Endodermal cell (in vitro differentiated cells): ENCODE data around the gene HDLBP. TPM values are rescaled to one million over a fixed set of nuclear protein-coding genes. Genes with fewer than 3 reads are reported as not detected.
A peak's percentile ranks its signal among the peaks of the same experiment; 100 is the strongest.

ENCODE experiments used
- DNase-seq: peaks from one replicate; pipeline ENCODE4 v3.0.0-alpha.2; 2017
- H3K27ac ChIP-seq: 2 replicates; pipeline ENCODE4 v1.5.1; 2013; ENCODE audit warnings: mild to moderate bottlenecking, low read depth, low read length, moderate library complexity
- H3K27me3 ChIP-seq: 2 replicates; pipeline ENCODE4 v1.6.1; 2013; ENCODE audit warnings: mild to moderate bottlenecking, low read length, moderate library complexity; ENCODE audit not compliant: insufficient read depth, control insufficient read depth, poor library complexity, severe bottlenecking
- H3K36me3 ChIP-seq: 2 replicates; pipeline ENCODE4 v1.7.0; 2013; ENCODE audit warnings: mild to moderate bottlenecking, low read length, moderate library complexity; ENCODE audit not compliant: control insufficient read depth, insufficient read depth
- H3K4me1 ChIP-seq: one replicate; pipeline ENCODE4 v1.7.0; 2013; ENCODE audit warnings: low read length; ENCODE audit not compliant: control insufficient read depth, insufficient read depth
- H3K4me3 ChIP-seq: 2 replicates; pipeline ENCODE4 v1.5.1; 2013; ENCODE audit warnings: mild to moderate bottlenecking, low read length, moderate library complexity
- H3K9ac ChIP-seq: 2 replicates; pipeline ENCODE4 v1.6.1; 2013; ENCODE audit warnings: mild to moderate bottlenecking, low read length, moderate library complexity; ENCODE audit not compliant: poor library complexity, severe bottlenecking; ENCODE audit errors: extremely low read depth
- H3K9me3 ChIP-seq: 2 replicates; pipeline ENCODE4 v1.6.1; 2013; ENCODE audit warnings: mild to moderate bottlenecking, low read length, moderate library complexity; ENCODE audit not compliant: control insufficient read depth
- H3K27ac Mint-ChIP-seq: 2 replicates; pipeline ENCODE4 v1.8.0; 2020; ENCODE audit warnings: mixed read lengths
- H3K27me3 Mint-ChIP-seq: 2 replicates; pipeline ENCODE4 v1.8.0; 2021; ENCODE audit warnings: mild to moderate bottlenecking, mixed read lengths; ENCODE audit not compliant: insufficient read depth
- H3K36me3 Mint-ChIP-seq: 2 replicates; pipeline ENCODE4 v1.8.0; 2020; ENCODE audit warnings: low read depth, mixed read lengths
- H3K4me1 Mint-ChIP-seq: 2 replicates; pipeline ENCODE4 v1.8.0; 2020; ENCODE audit warnings: mixed read lengths
- H3K4me3 Mint-ChIP-seq: 2 replicates; pipeline ENCODE4 v1.8.0; 2020; ENCODE audit warnings: mild to moderate bottlenecking, moderate library complexity, mixed read lengths
- H3K9me3 Mint-ChIP-seq: 2 replicates; pipeline ENCODE4 v1.8.0; 2020; ENCODE audit warnings: mild to moderate bottlenecking, mixed read lengths
- WGBS, 2 experiments: methylation state at CpG; one replicate each; pipeline versions ENCODE4 v1.1.5 to v1.1.7; 2013; ENCODE audit warnings: missing lambda C conversion rate in 2 of 2, mixed read lengths in 1 of 2; ENCODE audit not compliant: insufficient coverage in 1 of 2, insufficient read length in 1 of 2; 5-methylcytosine and 5-hydroxymethylcytosine counted together
- total RNA-seq, 2 donors: library from RNA; stranded (reverse); fragmentation: NEBNext Ultra II Directional in 1 of 2; extraction: Animal tissue kit (Norgen Biotek cat#: 25700) in 1 of 2; gene quantifications; 2 replicates in 1 of 2; 3 replicates in 1 of 2; pipeline ENCODE4 v1.2.1, GENCODE V29; 2021
- TF ChIP-seq, protein P1 (sequence below): fragments of 200-600 bp; sonication (generic); conservative IDR thresholded peaks from 2 replicates; pipeline ENCODE4 v1.5.0; 2021; ENCODE audit warnings: antibody characterized with exemption, mild to moderate bottlenecking

Gene HDLBP
- total RNA-seq, 2 donors from 2014 or later: 344 to 374 TPM

DNA sequence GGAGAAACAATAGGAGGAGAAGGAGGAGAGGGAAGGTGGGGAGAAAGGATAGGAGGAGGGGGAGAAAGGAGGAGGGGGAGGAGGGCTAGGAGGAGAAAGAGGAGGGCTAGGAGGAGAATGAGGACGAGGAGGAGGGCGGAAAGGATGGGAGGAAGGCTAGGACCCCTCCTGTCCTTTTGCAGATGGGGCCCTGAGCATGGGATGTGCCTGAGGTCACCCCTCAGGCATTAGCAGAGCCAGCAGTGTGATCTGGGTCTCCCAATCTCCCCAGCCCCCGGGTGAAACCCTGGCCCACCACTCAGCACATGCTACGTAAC is 127.6 kb downstream of the HDLBP start:
- no peak for DNase-seq
- Histone ChIP-seq H3K9me3 (no peaks in the 10 kb centered on the region), H3K27ac (no peak overlapping the region), H3K9ac (no peak overlapping the region), H3K36me3 (no peaks in the 10 kb centered on the region), H3K4me3 (no peak overlapping the region), H3K4me1 (peaks cover 6% of the 10 kb centered on the region), H3K27me3 (no peaks in the 10 kb centered on the region)
- WGBS, 2 experiments: 71% methylated on average over 4 of the region's 4 CpGs; no CpG with 5 or more reads in 1 of the 2 experiments
- Mint-ChIP-seq H3K27me3 (no peaks in the 10 kb centered on the region), H3K9me3 (no peaks in the 10 kb centered on the region), H3K4me1 (peaks cover 4% of the 10 kb centered on the region), H3K27ac (peak overlapping the region; percentile 64), H3K36me3 (no peaks in the 10 kb centered on the region), H3K4me3 (no peak overlapping the region)
- TF ChIP-seq, protein P1, sequence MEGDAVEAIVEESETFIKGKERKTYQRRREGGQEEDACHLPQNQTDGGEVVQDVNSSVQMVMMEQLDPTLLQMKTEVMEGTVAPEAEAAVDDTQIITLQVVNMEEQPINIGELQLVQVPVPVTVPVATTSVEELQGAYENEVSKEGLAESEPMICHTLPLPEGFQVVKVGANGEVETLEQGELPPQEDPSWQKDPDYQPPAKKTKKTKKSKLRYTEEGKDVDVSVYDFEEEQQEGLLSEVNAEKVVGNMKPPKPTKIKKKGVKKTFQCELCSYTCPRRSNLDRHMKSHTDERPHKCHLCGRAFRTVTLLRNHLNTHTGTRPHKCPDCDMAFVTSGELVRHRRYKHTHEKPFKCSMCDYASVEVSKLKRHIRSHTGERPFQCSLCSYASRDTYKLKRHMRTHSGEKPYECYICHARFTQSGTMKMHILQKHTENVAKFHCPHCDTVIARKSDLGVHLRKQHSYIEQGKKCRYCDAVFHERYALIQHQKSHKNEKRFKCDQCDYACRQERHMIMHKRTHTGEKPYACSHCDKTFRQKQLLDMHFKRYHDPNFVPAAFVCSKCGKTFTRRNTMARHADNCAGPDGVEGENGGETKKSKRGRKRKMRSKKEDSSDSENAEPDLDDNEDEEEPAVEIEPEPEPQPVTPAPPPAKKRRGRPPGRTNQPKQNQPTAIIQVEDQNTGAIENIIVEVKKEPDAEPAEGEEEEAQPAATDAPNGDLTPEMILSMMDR: no peak

DNA sequence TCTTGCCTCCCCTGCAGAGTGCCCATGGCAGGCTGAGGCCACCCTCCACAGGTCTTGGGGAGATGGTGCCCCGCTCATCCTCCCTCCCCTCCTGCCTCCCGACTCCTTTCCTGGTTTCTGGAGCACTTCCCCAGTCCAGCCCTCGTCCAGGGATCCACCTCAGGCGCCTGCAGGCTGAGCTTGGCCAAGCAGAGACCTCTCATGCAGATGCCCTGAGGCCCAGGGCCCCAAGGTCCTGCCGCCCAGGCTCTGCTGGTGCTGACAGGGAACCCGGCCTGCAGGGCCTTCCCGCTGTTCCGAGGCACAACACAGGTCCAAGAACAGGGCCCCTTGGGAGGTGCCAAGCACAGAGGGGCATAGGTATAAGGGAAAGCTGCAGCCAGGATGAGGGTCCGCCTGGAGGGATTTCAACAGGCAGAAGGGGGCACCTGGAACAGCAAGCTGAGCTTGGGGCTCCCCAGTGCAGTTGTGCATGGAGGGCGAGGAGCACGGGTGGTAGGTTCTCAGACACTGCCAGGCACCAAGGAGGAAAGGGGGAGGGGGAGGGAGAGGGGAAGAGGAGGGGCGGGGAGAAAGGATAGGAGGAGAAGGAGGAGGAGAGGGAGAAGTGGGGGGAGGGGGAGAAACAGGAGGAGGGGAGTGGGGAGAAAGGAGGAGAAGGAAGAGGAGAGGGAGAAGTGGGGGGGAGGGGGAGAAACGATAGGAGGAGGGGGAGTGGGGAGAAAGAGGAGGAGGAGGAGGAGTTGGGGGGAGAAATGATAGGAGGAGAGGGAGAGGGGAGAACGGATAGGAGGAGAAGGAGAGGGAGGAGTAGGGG is 128.2 kb downstream of the HDLBP start:
- Mint-ChIP-seq H3K4me1 (peaks cover 4% of the 10 kb centered on the region), H3K9me3 (no peaks in the 10 kb centered on the region), H3K36me3 (no peaks in the 10 kb centered on the region), H3K4me3 (no peak overlapping the region), H3K27me3 (no peaks in the 10 kb centered on the region), H3K27ac (no peak overlapping the region)
- Histone ChIP-seq H3K27me3 (no peaks in the 10 kb centered on the region), H3K36me3 (no peaks in the 10 kb centered on the region), H3K9me3 (no peaks in the 10 kb centered on the region), H3K9ac (no peak overlapping the region), H3K27ac (no peak overlapping the region), H3K4me3 (no peak overlapping the region), H3K4me1 (peaks cover 6% of the 10 kb centered on the region)
- DNase-seq: peak; percentile 53
- WGBS, 2 experiments: 60 to 76% methylated on average over 7 to 14 of the region's 14 CpGs
- TF ChIP-seq, protein P1: no peak

DNA sequence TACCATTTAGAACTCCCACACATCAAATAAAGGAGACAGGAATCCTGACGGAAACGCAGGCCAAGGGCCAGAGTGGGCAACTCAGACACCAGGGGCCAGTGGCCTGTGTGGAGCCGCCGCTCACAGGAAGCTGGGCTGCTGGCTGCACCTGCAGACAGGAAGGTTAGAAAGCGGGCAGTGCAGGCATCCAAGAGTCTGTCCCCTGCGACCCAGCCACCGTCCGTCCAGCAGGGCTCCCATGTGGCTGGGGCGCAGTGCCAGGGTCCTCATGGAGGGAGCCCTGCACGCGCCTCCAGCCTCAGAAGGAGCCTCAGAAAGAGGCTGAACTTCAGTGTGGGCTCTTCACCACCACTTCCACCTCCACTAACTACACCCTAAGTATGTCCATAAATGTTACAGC is 129.5 kb downstream of the HDLBP start:
- H3K36me3 Mint-ChIP-seq: no peaks in the 10 kb centered on the region
- H3K9me3 Mint-ChIP-seq: no peaks in the 10 kb centered on the region
- no peaks in the 10 kb centered on the region for H3K27me3 Mint-ChIP-seq
- H3K9me3 ChIP-seq: no peaks in the 10 kb centered on the region
- no peak overlapping the region for H3K4me3 Mint-ChIP-seq
- WGBS, 2 experiments: 90 to 100% methylated on average over 4 to 11 of the region's 11 CpGs
- H3K4me3 ChIP-seq: no peak overlapping the region
- H3K9ac ChIP-seq: no peak overlapping the region
- no peaks in the 10 kb centered on the region for H3K27me3 ChIP-seq
- H3K27ac Mint-ChIP-seq: no peak overlapping the region
- no peak overlapping the region for H3K27ac ChIP-seq
- peaks cover 6% of the 10 kb centered on the region for H3K4me1 ChIP-seq
- H3K4me1 Mint-ChIP-seq: peaks cover 4% of the 10 kb centered on the region
- TF ChIP-seq, protein P1: no peak
- no peaks in the 10 kb centered on the region for H3K36me3 ChIP-seq
- DNase-seq: no peak
